Heart left ventricle (tissue), 16 donors: ENCODE measurements around the gene CASK. TPM values are rescaled to one million over a fixed set of nuclear protein-coding genes. Genes with fewer than 3 reads are reported as not detected.

Source experiments
- ATAC-seq, 4 donors: fragments of 200-7000 bp; cut with Tn5 transposase; one replicate each; pipeline ENCODE4 v1.9.1; 2020 to 2022; ENCODE audit warnings: moderate library complexity in 4 of 4, mild to moderate bottlenecking in 3 of 4, moderate number of reproducible peaks in 1 of 4
- DNase-seq, 5 donors: peaks; one replicate each; pipeline ENCODE4 v3.0.0-alpha.2; 2020
- H3K27ac ChIP-seq, 12 donors: fragments of 200-600 bp; sonication (generic) in 4 of 12; one replicate each; pipeline versions ENCODE4 v1.5.0 to v1.8.0; 2016 to 2022; ENCODE audit warnings: mild to moderate bottlenecking in 2 of 12
- H3K27me3 ChIP-seq, 9 donors: fragments of 200-600 bp; sonication (generic) in 2 of 9; one replicate each; pipeline versions ENCODE4 v1.5.1 to v1.8.0; 2016 to 2022; ENCODE audit warnings: mild to moderate bottlenecking in 3 of 9
- H3K36me3 ChIP-seq, 9 donors: fragments of 200-600 bp; sonication (generic) in 2 of 9; one replicate each; pipeline versions ENCODE4 v1.5.0 to v1.8.0; 2018 to 2022; ENCODE audit warnings: mild to moderate bottlenecking in 2 of 9
- H3K4me1 ChIP-seq, 12 donors: fragments of 200-600 bp; sonication (generic) in 4 of 12; one replicate each; pipeline versions ENCODE4 v1.5.0 to v1.8.0; 2016 to 2022; ENCODE audit warnings: mild to moderate bottlenecking in 3 of 12
- H3K4me3 ChIP-seq, 12 donors: fragments of 200-600 bp; sonication (generic) in 4 of 12; one replicate each; pipeline versions ENCODE4 v1.5.0 to v1.8.0; 2017 to 2022; ENCODE audit warnings: mild to moderate bottlenecking in 9 of 12, moderate library complexity in 4 of 12
- H3K9me3 ChIP-seq, 12 donors: fragments of 200-600 bp; sonication (generic) in 4 of 12; one replicate each; pipeline versions ENCODE4 v1.5.0 to v1.8.0; 2016 to 2022; ENCODE audit warnings: mild to moderate bottlenecking in 1 of 12
- CTCF ChIP-seq, 12 donors: fragments of 200-600 bp; sonication (generic) in 4 of 12; IDR thresholded peaks; one replicate each; pipeline versions ENCODE4 v1.5.0 to v1.8.0; 2018 to 2022; ENCODE audit warnings: antibody characterized with exemption in 12 of 12, mild to moderate bottlenecking in 5 of 12
- POLR2A ChIP-seq, 2 donors: fragments of 450-650 bp; IDR thresholded peaks; one replicate each; pipeline ENCODE4 v1.6.1; 2017; ENCODE audit warnings: antibody characterized with exemption in 2 of 2, mild to moderate bottlenecking in 2 of 2, moderate library complexity in 2 of 2
- WGBS, 4 donors: extraction: QIAGEN DNeasy Blood & Tissue Kit in 2 of 4; methylation state at CpG; one replicate each; pipeline versions ENCODE4 v1.1.5 to v1.1.7; 2013 to 2018; 5-methylcytosine and 5-hydroxymethylcytosine counted together
- intact Hi-C, 10 donors: fragments of 100-400 bp; cut with DNase I; formaldehyde crosslinking; loops; one replicate each; pipeline versions ENCODE4 v1.11.1 to v1.14.2; 2022
- polyA plus RNA-seq, 2 donors: library from polyadenylated mRNA; stranded (reverse); fragments of 200-250 nt; gene quantifications; one replicate each; pipeline ENCODE4 v1.2.3, GENCODE V29; 2013
- total RNA-seq, 9 donors: library from RNA; depleted of rRNA in 2 of 9; stranded (reverse); fragments of >200 nt in 2 of 9; fragmentation: NEBNext Ultra II Directional in 3 of 9; extraction: Animal tissue kit (Norgen Biotek cat#: 25700) in 3 of 9; gene quantifications; one replicate each; pipeline versions ENCODE4 v1.1.0 to v1.2.4, GENCODE V29; 2016 to 2023
- donor health status: ischemic (EF 13 %, LVEDD 7.1; RV severe dilation, severe dysfunction).
- donor health status: healthy with polysubstance abuse.
- donor health status: DM: no; HTN: yes; CAD: no.
- donor health status: DM: no; HTN: no; CAD: no.
- donor health status: ischemic (EF 25% LVEDD 6.9; RV normal size, moderate dysfunction).
- donor health status: ischemic (EF 25% LVEDD 5.7; RV mildly dilated, moderate dysfunction).
- donor health status: healthy.
- donor health status: DM: yes; HTN: yes; CAD: no.
- donor health status: ischemic (EF 35%, LVEDD 5.7; RV mildly dilated, moderate dysfunction).
- donor health status: nonischemic (EF 11% LVEDD 7.7; RV severe dilation, severe dysfunction).
- donor health status: DM: yes; HTN: yes; CAD: no.
- donor health status: PGD.
- donor health status: ischemic (EF 29% LVEDD 5.4; RV normal size, mild dysfunction).
- donor health status: nonischemic (EF 23%, LVEDD 6.1; RV moderate dilation, normal function).

The CASK gene
- total and polyA plus RNA-seq, 11 donors = 2.9 to 25.6 (median 13.6) TPM

- intact Hi-C loops = no loop called here
- Histone ChIP-seq H3K27me3 (peaks cover 0 to 16% (median 0%) of the 10 kb centered on the region in 9 donors), H3K36me3 (no peaks in the 10 kb centered on the region), H3K4me3 (no peak within 1 kb of the TSS), H3K4me1 (peaks cover 0 to 20% (median 0%) of the 10 kb centered on the region in 12 donors), H3K27ac (no peak within 1 kb of the TSS), H3K9me3 (peaks cover 0 to 9% (median 0%) of the 10 kb centered on the region in 12 donors)
- TF ChIP-seq POLR2A (IDR thresholded peaks at IDR 0.05) (no peak), CTCF (IDR thresholded peaks at IDR 0.05) (no peak)
- no peak for DNase-seq
- no peak for ATAC-seq
- 42 to 81% (median 68%) methylated on average over 2 of the region's 2 CpGs for WGBS, 4 donors
Measured at GRCh38 chrX:41723826-41724225, 199.5 kb downstream of the CASK start, which contains the start of gene GPR82. Gene GPR82, plus strand, starts transcription at chrX:41724181. Its CDS starts 2,846 bp downstream, at chrX:41727027.

GRCh38 chrX:41722816-41723618, 200.3 kb downstream of the CASK start:
- DNase-seq (no peak), ATAC-seq (no peak)
- Histone ChIP-seq H3K9me3 (peaks cover 0 to 12% (median 0%) of the 10 kb centered on the region in 12 donors), H3K27me3 (peaks cover 0 to 16% (median 0%) of the 10 kb centered on the region in 9 donors), H3K36me3 (no peaks in the 10 kb centered on the region), H3K27ac (no peak overlapping the region), H3K4me3 (no peak overlapping the region), H3K4me1 (peaks cover 0 to 20% (median 0%) of the 10 kb centered on the region in 12 donors)
- WGBS, 4 donors = 70 to 95% (median 87%) methylated on average over 3 of the region's 3 CpGs
- TF ChIP-seq CTCF (IDR thresholded peaks at IDR 0.05) (no peak), POLR2A (IDR thresholded peaks at IDR 0.05) (no peak)
- intact Hi-C loops = no loop called here

- Histone ChIP-seq H3K36me3 (no peaks in the 10 kb centered on the region), H3K4me3 (no peak overlapping the region), H3K9me3 (peaks cover 0 to 20% (median 0%) of the 10 kb centered on the region in 12 donors), H3K4me1 (peaks cover 0 to 20% (median 0%) of the 10 kb centered on the region in 12 donors), H3K27me3 (peaks cover 0 to 16% (median 0%) of the 10 kb centered on the region in 9 donors), H3K27ac (no peak overlapping the region)
- DNase-seq (no peak), ATAC-seq (no peak)
- intact Hi-C loops = no loop called here
- WGBS, 4 donors = 75 to 96% (median 88%) methylated on average over 3 of the region's 3 CpGs
- TF ChIP-seq POLR2A (IDR thresholded peaks at IDR 0.05) (no peak), CTCF (IDR thresholded peaks at IDR 0.05) (no peak)
Measured at GRCh38 chrX:41722214-41722613, 201.1 kb downstream of the CASK start.

GRCh38 chrX:41721590-41721989, 201.8 kb downstream of the CASK start:
- no peaks in the 10 kb centered on the region for H3K36me3 ChIP-seq
- intact Hi-C loops = no loop called here
- DNase-seq (no peak), ATAC-seq (no peak)
- TF ChIP-seq CTCF (IDR thresholded peaks at IDR 0.05) = no peak
- no peak for TF ChIP-seq POLR2A (IDR thresholded peaks at IDR 0.05)
- H3K9me3 ChIP-seq = peaks cover 0 to 26% (median 0%) of the 10 kb centered on the region in 12 donors
- peaks cover 0 to 20% (median 0%) of the 10 kb centered on the region in 12 donors for H3K4me1 ChIP-seq
- no peak overlapping the region for H3K27ac ChIP-seq
- no peak overlapping the region for H3K4me3 ChIP-seq
- WGBS, 4 donors = 80 to 100% (median 90%) methylated on average over 1 of the region's 1 CpG
- H3K27me3 ChIP-seq = peaks cover 0 to 16% (median 0%) of the 10 kb centered on the region in 9 donors
